Lower leg skin (tissue), 4 donors: Measurements from ENCODE around the gene CCDC172. TPM values are rescaled to one million over a fixed set of nuclear protein-coding genes. Genes with fewer than 3 reads are reported as not detected.

ENCODE experiments used
- DNase-seq, 2 donors: peaks; one replicate each; pipeline ENCODE4 v3.0.0-alpha.2; 2019; ENCODE audit warnings: low spot score in 2 of 2
- H3K4me3 ChIP-seq: fragments of 200-600 bp; sonication (generic); 2 replicates; pipeline ENCODE4 v1.5.1; 2017; ENCODE audit warnings: mild to moderate bottlenecking, low read depth; ENCODE audit not compliant: poor library complexity, severe bottlenecking
- CTCF ChIP-seq, 3 donors: fragments of 450-650 bp; IDR thresholded peaks; one replicate each; pipeline ENCODE4 v1.5.1; 2016; ENCODE audit warnings: antibody characterized with exemption in 3 of 3, mild to moderate bottlenecking in 3 of 3, moderate library complexity in 2 of 3
- POLR2A ChIP-seq, 2 donors: fragments of 450-650 bp; IDR thresholded peaks; one replicate each; pipeline ENCODE4 v1.6.1; 2016 to 2017; ENCODE audit warnings: antibody characterized with exemption in 2 of 2, mild to moderate bottlenecking in 1 of 2, moderate library complexity in 1 of 2
- WGBS, 2 donors: methylation state at CpG; one replicate each; pipeline ENCODE4 v1.1.5; 2018; 5-methylcytosine and 5-hydroxymethylcytosine counted together
- intact Hi-C: fragments of 100-400 bp; cut with DNase I; formaldehyde crosslinking; loops from one replicate; pipeline ENCODE4 v1.15.0; 2023; ENCODE audit warnings: low total_unique reads
- total RNA-seq, 4 donors: library from RNA; depleted of rRNA; stranded (reverse); fragments of >200 nt; gene quantifications; one replicate each; pipeline ENCODE4 v1.1.0, GENCODE V29; 2016

The CCDC172 gene
- total RNA-seq, 4 donors from 2014 or later: not detected

GRCh38 chr10:116418389-116418788, 94.1 kb downstream of the CCDC172 start:
- intact Hi-C loops: no loop called here
- peak; percentile 48 to 92 for DNase-seq
- TF ChIP-seq CTCF (IDR thresholded peaks at IDR 0.05) (no peak), POLR2A (IDR thresholded peaks at IDR 0.05) (no peak)
- H3K4me3 ChIP-seq: no peak overlapping the region
- 22 to 41% methylated on average over 1 of the region's 1 CpG for WGBS, 2 donors

- no peak for TF ChIP-seq CTCF (IDR thresholded peaks at IDR 0.05)
- no peak for TF ChIP-seq POLR2A (IDR thresholded peaks at IDR 0.05)
- 83 to 85% methylated on average over 1 of the region's 1 CpG for WGBS, 2 donors
- intact Hi-C loops: no loop called here
Observed at GRCh38 chr10:116421815-116422214, 97.6 kb downstream of the CCDC172 start.

GRCh38 chr10:116427671-116428070, 103.4 kb downstream of the CCDC172 start, which contains the start of gene PNLIPRP3:
TSS of gene PNLIPRP3 (plus strand) at chr10:116427847. CDS start at chr10:116428013, 166 bp downstream.
- intact Hi-C loops: no loop called here
- DNase-seq: no peak
- WGBS, 2 donors: 44 to 54% methylated on average over 2 of the region's 2 CpGs

More at GRCh38 chr10:116421815-116422214, 97.6 kb downstream of the CCDC172 start:
- no peak for DNase-seq
- no peak overlapping the region for H3K4me3 ChIP-seq

GRCh38 chr10:116429288-116429977, 105.2 kb downstream of the CCDC172 start:
- intact Hi-C loops: no loop called here
- H3K4me3 ChIP-seq: no peak overlapping the region
- DNase-seq: peak in 1 of 2 donors; percentile 43
- TF ChIP-seq POLR2A (IDR thresholded peaks at IDR 0.05) (no peak), CTCF (IDR thresholded peaks at IDR 0.05) (no peak)
- 42 to 51% methylated on average over 4 of the region's 4 CpGs for WGBS, 2 donors

More at GRCh38 chr10:116427671-116428070, 103.4 kb downstream of the CCDC172 start, which contains the start of gene PNLIPRP3:
- H3K4me3 ChIP-seq: no peak within 1 kb of the TSS
- TF ChIP-seq POLR2A (IDR thresholded peaks at IDR 0.05) (no peak), CTCF (IDR thresholded peaks at IDR 0.05) (no peak)

Other genes starting within 250 kb of the CCDC172 start
- 10 to 100 TPM in 2 of 4 donors, 1 to 10 TPM in 2; 6.2 to 44.5 (median 13.4) TPM for gene GFRA1, start 51.2 kb upstream of the CCDC172 start, total RNA-seq
- gene PNLIPRP3, start 103.4 kb downstream of the CCDC172 start, total RNA-seq: 10 to 100 TPM; 27.2 to 82.8 (median 45.7) TPM
- under 1 TPM in 2 of 4 donors, not detected in 2; 0.23 to 0.32 TPM for gene PNLIP, start 221.5 kb downstream of the CCDC172 start, total RNA-seq